Measurements from ENCODE around the gene PKMYT1.

PKMYT1 gene

GRCh38 chr16:3027983-3028715 lies 47.9 kb upstream of the PKMYT1 start:
- no peak for TF ChIP-seq SPI1 (IDR thresholded peaks at IDR 0.05; ENCODE audit: borderline replicate concordance, low read depth)
- no peak for TF ChIP-seq GABPA (IDR thresholded peaks at IDR 0.05; ENCODE audit: low read depth)
- peak; percentile 69 for TF ChIP-seq CTCF (IDR thresholded peaks at IDR 0.05; ENCODE audit: insufficient read depth, low read length)
- TF ChIP-seq POLR2AphosphoS5 (IDR thresholded peaks at IDR 0.05; ENCODE audit: low read depth), result no peak
- Histone ChIP-seq H3K27ac (replicated peaks) (no peak overlapping the region), H3K4me3 (replicated peaks; ENCODE audit: insufficient read depth, low read length) (no peak overlapping the region), H3K27me3 (ENCODE audit: insufficient read depth, poor library complexity, severe bottlenecking) (peaks cover 17% of the 10 kb centered on the region)
- DNase-seq (ENCODE audit: low read depth in 1 of 2, low spot score in 1 of 2), result peak; percentile 79 to 87

GRCh38 chr16:3027489-3027795 lies 47.2 kb upstream of the PKMYT1 start:
- H3K4me3 ChIP-seq (replicated peaks; ENCODE audit: insufficient read depth, low read length), result no peak overlapping the region
- H3K27ac ChIP-seq (replicated peaks), result no peak overlapping the region
- no peak for DNase-seq (ENCODE audit: low read depth in 1 of 2, low spot score in 1 of 2)
- peaks cover 10% of the 10 kb centered on the region for H3K27me3 ChIP-seq (ENCODE audit: insufficient read depth, poor library complexity, severe bottlenecking)
- TF ChIP-seq SPI1 (IDR thresholded peaks at IDR 0.05; ENCODE audit: borderline replicate concordance, low read depth), result no peak
- no peak for TF ChIP-seq CTCF (IDR thresholded peaks at IDR 0.05; ENCODE audit: insufficient read depth, low read length)
- TF ChIP-seq REST (IDR thresholded peaks at IDR 0.05; ENCODE audit: insufficient replicate concordance, low read depth), result no peak
- no peak for TF ChIP-seq GABPA (IDR thresholded peaks at IDR 0.05; ENCODE audit: low read depth)
- TF ChIP-seq POLR2AphosphoS5 (IDR thresholded peaks at IDR 0.05; ENCODE audit: low read depth), result no peak

- DNase-seq (ENCODE audit: low read depth in 1 of 2, low spot score in 1 of 2), result no peak
- TF ChIP-seq CTCF (IDR thresholded peaks at IDR 0.05; ENCODE audit: insufficient read depth, low read length) (no peak), SPI1 (IDR thresholded peaks at IDR 0.05; ENCODE audit: borderline replicate concordance, low read depth) (no peak), POLR2AphosphoS5 (IDR thresholded peaks at IDR 0.05; ENCODE audit: low read depth) (no peak), REST (IDR thresholded peaks at IDR 0.05; ENCODE audit: insufficient replicate concordance, low read depth) (no peak), GABPA (IDR thresholded peaks at IDR 0.05; ENCODE audit: low read depth) (no peak)
- H3K27ac ChIP-seq (replicated peaks), result no peak overlapping the region
Measured at GRCh38 chr16:3026609-3027488, 46.6 kb upstream of the PKMYT1 start.

More at GRCh38 chr16:3026609-3027488, 46.6 kb upstream of the PKMYT1 start:
- H3K27me3 ChIP-seq (ENCODE audit: insufficient read depth, poor library complexity, severe bottlenecking), result peaks cover 8% of the 10 kb centered on the region
- no peak overlapping the region for H3K4me3 ChIP-seq (replicated peaks; ENCODE audit: insufficient read depth, low read length)

All from HL-60 (cell line).